Activated CD8-positive, alpha-beta memory T cell treated with anti-CD3 and anti-CD28 coated beads for 36 hours (primary cell): ENCODE results near the gene CCDC77. TPM values are rescaled to one million over a fixed set of nuclear protein-coding genes. Genes with fewer than 3 reads are reported as not detected.

Source experiments
- CTCF ChIA-PET: fragments of 350-600 bp; sonication (Branson Sonifier 250); formaldehyde crosslinking; loops from one replicate; lab custom pipeline; 2021; ENCODE audit warnings: antibody characterized with exemption; lab: Charles Lee
- POLR2A ChIA-PET: fragments of 350-600 bp; sonication (Branson Sonifier 250); formaldehyde crosslinking; loops from one replicate; lab custom pipeline; 2021; ENCODE audit warnings: antibody characterized with exemption; lab: Charles Lee
- total RNA-seq, 2 experiments: library from RNA; stranded (reverse); gene quantifications; one replicate each; pipeline ENCODE4 v1.2.3, GENCODE V29; 2021

Gene CCDC77
- total RNA-seq, 2 experiments from 2014 or later: 13.9 to 16.8 TPM

- POLR2A ChIA-PET: no interaction called here
- CTCF ChIA-PET: interaction anchor here (0.8 to 2.9 kb wide), 5 partner anchors 9 to 106 kb away, joined by 3 to 23 read pairs (median 4); no protein-coding TSS in a partner anchor
Observed at GRCh38 chr12:442235-442884, 40.9 kb downstream of the CCDC77 start.

- ChIA-PET POLR2A (no interaction called here), CTCF (interaction anchor here (0.6 to 1.4 kb wide), 2 partner anchors 13 to 100 kb away, joined by 3 to 4 read pairs; partner anchors contain the start of gene B4GALNT3)
Observed at GRCh38 chr12:447141-447540, 45.7 kb downstream of the CCDC77 start.

GRCh38 chr12:449203-449602 lies 47.8 kb downstream of the CCDC77 start:
- ChIA-PET CTCF (interaction anchor here (0.9 to 1.8 kb wide), 4 partner anchors 9 to 98 kb away, joined by 3 to 5 read pairs (median 4); no protein-coding TSS in a partner anchor), POLR2A (no interaction called here)

DNA sequence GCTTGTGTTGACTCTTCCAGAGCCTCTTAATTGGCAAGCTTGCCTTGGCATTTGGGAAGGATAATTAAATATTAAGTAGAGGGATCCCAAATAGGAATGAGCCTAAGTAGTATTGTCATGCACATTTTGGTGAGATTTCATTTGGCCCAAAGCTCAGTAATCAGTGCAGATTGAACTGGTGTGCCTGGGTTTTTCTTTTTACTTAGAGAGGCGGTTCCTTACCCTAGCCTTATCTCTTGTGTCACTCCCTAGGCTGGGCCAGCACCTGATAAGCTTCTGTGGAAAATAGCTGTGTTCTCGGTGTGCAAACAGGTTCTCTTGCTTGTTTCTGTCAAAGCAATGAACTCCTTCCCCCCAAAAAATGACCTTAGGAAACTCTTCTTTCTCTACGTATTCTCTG lies 49.0 kb downstream of the CCDC77 start:
- ChIA-PET POLR2A (interaction anchor here (0.6 kb wide), 1 partner anchor 133 kb away, joined by 3 read pairs; no protein-coding TSS in a partner anchor), CTCF (interaction anchor here (0.5 to 1.8 kb wide), 7 partner anchors 11 to 97 kb away, joined by 3 to 8 read pairs (median 4); no protein-coding TSS in a partner anchor)

DNA sequence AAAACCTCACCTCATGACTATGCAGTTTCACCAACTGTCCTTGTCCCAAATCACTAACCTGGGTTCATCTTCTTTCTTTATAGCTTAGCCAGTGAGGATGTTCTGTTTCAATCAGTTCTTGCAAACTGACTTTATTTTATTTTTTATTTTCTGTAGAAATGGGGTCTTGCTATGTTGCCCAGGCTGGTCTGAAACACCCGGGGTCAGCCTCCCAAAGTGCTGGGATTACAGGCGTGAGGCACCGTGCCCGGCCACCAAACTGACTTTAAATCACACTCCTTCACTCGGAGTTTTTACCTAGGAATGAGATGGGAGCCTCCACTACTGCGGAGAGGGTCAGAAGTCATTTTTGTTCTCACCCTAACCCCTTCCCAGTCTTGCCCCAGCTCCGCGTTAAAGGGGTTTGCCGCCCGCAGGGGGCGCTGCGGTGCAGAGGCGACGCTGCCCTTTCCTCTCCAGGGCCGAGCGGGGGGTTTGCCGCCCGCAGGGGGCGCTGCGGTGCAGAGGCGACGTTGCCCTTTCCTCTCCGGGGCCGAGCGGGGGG lies 51.3 kb downstream of the CCDC77 start:
- CTCF ChIA-PET: interaction anchor here (0.5 to 7.1 kb wide), 36 partner anchors 9 to 625 kb away, joined by 3 to 76 read pairs (median 5); partner anchors contain the start of genes CCDC77, RAD52 and WNK1
- POLR2A ChIA-PET: no interaction called here

DNA sequence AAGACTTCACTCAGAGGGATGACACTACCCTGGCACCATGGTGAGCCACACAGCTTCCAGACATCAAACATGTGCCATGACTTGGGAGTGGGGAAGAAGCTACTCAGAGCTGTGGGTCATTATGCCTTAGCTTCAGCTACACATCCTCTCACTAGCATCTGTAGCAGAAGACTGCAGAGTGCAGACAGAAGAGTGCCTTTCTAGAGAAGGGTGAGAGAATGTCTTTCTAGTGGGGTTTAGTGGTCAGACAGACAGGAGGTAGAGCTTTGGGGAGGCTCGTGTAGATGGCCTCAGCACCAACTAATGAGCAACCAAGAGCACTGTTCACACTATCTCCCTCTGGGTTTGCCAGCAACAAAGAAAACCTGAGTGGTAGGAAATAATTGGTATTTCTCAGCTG lies 53.4 kb downstream of the CCDC77 start:
- POLR2A ChIA-PET: no interaction called here
- CTCF ChIA-PET: interaction anchor here (0.8 to 7.1 kb wide), 6 partner anchors 9 to 391 kb away, joined by 3 to 74 read pairs (median 6); no protein-coding TSS in a partner anchor

- ChIA-PET POLR2A (no interaction called here), CTCF (interaction anchor here (0.7 to 7.1 kb wide), 5 partner anchors 8 to 311 kb away, joined by 3 to 74 read pairs (median 5); no protein-coding TSS in a partner anchor)
Observed at GRCh38 chr12:455821-456220, 54.4 kb downstream of the CCDC77 start.

DNA sequence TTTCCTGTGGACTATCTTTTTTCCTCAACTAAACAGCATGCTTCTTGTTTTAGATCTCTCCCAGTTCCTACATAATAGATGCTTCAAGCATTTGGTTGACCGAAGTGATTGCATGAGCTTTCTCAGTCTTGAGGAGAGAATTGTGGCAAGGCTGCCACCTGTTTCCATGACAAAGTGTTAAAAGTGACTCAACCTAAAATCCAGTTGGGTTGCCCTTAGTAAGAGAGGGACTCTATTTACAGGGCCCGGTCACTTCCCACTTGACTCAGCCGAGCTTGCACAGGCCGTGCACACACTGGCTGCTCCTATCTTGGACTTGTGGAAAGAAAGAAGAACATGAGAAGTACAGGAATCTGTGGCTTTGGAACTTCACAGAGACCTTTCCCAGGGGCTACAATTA lies 56.2 kb downstream of the CCDC77 start:
- ChIA-PET CTCF (interaction anchor here (1.2 to 7.1 kb wide), 2 partner anchors 81 to 90 kb away, joined by 4 to 74 read pairs; no protein-coding TSS in a partner anchor), POLR2A (interaction anchor here (0.5 kb wide), 1 partner anchor 30 kb away, joined by 3 read pairs; no protein-coding TSS in a partner anchor)

GRCh38 chr12:459050-459429 lies 57.6 kb downstream of the CCDC77 start:
- ChIA-PET POLR2A (no interaction called here), CTCF (interaction anchor here (7.1 kb wide), 1 partner anchor 89 kb away, joined by 74 read pairs; no protein-coding TSS in a partner anchor)

- CTCF ChIA-PET: interaction anchor here (0.6 to 2.7 kb wide), 2 partner anchors 13 to 88 kb away, joined by 3 to 8 read pairs; no protein-coding TSS in a partner anchor
- POLR2A ChIA-PET: no interaction called here
Observed at GRCh38 chr12:459430-460258, 58.2 kb downstream of the CCDC77 start, which contains the start of gene B4GALNT3. B4GALNT3 (plus strand) TSS chr12:459939; CDS start chr12:460377, 438 bp downstream.

DNA sequence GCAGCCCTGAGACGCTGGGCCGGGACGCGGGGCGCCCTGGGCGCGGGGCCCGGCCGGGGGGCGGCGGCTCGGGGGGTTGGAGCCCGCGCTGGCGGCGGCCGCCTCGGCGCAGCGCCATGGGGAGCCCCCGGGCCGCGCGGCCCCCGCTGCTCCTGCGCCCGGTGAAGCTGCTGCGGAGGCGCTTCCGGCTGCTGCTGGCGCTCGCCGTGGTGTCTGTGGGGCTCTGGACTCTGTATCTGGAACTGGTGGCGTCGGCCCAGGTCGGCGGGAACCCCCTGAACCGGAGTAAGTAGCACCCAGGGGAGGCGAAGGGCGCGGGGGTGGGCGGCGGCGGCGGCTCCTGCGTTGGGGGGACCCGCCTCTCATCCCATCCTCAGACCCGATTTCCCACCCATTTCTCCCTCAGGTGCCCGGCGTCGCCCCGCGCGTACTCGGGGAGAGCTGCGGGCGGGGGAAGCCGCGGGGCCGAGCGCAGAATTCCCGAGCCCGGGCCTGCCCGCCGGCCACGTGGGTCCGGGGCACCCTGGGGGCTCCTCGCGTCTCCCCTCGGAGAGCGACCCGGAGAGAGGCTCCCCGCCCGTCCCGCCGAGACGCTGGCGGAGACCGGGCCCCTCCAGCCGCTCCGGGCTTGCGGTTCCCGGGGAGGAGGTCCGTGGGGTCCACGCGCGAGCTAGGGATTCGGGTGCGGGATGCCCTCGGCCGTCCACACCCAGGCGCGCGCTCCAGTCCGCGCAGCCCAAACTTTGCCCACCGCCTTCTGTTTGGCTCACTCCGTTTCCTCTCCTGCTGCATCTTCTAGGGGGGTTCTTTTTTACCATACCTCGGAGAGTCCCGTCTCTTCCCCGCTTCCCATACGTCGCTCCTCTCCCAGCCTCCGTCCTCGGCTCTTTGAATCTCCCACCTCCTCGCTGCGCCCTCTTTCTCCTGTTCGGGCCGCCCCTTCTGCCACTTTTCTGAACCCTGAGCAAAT lies 59.1 kb downstream of the CCDC77 start:
- POLR2A ChIA-PET: no interaction called here

GRCh38 chr12:461425-461824 lies 60.0 kb downstream of the CCDC77 start:
- CTCF ChIA-PET: interaction anchor here (2.7 to 3.9 kb wide), 3 partner anchors 8 to 86 kb away, joined by 8 to 26 read pairs (median 12); no protein-coding TSS in a partner anchor
- POLR2A ChIA-PET: no interaction called here

More for the DNA sequence above, 59.1 kb downstream of the CCDC77 start:
- CTCF ChIA-PET: interaction anchor here (0.6 to 2.7 kb wide), 4 partner anchors 8 to 489 kb away, joined by 3 to 12 read pairs (median 6); partner anchors contain the start of gene RAD52

- CTCF ChIA-PET: interaction anchor here (1.0 to 3.9 kb wide), 5 partner anchors 8 to 84 kb away, joined by 5 to 26 read pairs (median 8); no protein-coding TSS in a partner anchor
- POLR2A ChIA-PET: no interaction called here
Observed at GRCh38 chr12:462936-463705, 61.7 kb downstream of the CCDC77 start.

- ChIA-PET CTCF (interaction anchor here (1.0 to 3.9 kb wide), 4 partner anchors 10 to 82 kb away, joined by 5 to 26 read pairs (median 7); no protein-coding TSS in a partner anchor), POLR2A (no interaction called here)
Observed at GRCh38 chr12:464484-465267, 63.2 kb downstream of the CCDC77 start.

- CTCF ChIA-PET: no interaction called here
- POLR2A ChIA-PET: no interaction called here
Observed at GRCh38 chr12:466039-466438, 64.6 kb downstream of the CCDC77 start.

- CTCF ChIA-PET: no interaction called here
- POLR2A ChIA-PET: no interaction called here
Observed at GRCh38 chr12:466762-467161, 65.3 kb downstream of the CCDC77 start.
